HCT116 (cell line): ENCODE data around the gene CCDC142. TPM values are rescaled to one million over a fixed set of nuclear protein-coding genes. Genes with fewer than 3 reads are reported as not detected.

Experiments used
- ATAC-seq: fragments of 200-7000 bp; cut with Tn5 transposase; 2 replicates; pipeline ENCODE4 v1.9.1; 2020; ENCODE audit warnings: mild to moderate bottlenecking, moderate library complexity
- BruUV-seq: library from RNA; stranded (reverse); fragments of 400-500 nt; replicated peaks from 2 replicates; lab custom pipeline; 2021; lab: Mats Ljungman, UMichigan
- CTCF ChIA-PET: fragments of 300-600 bp; sonication (Branson Sonifier 250); formaldehyde crosslinking; loops from one replicate; lab custom pipeline; 2021; ENCODE audit warnings: antibody characterized with exemption; lab: Charles Lee
- POLR2A ChIA-PET: fragments of 300-600, 350-600 bp; sonication (Branson Sonifier 250); formaldehyde crosslinking; loops from one replicate; lab custom pipeline; 2021; ENCODE audit warnings: antibody characterized with exemption; lab: Charles Lee
- RAD21 ChIA-PET, 2 experiments: fragments of 300-600 bp; sonication (Branson Sonifier 250); formaldehyde crosslinking; loops; one replicate each; lab custom pipeline; 2023; ENCODE audit warnings: low total read pairs in 2 of 2; ENCODE audit not compliant: uncharacterized antibody in 2 of 2, unreplicated experiment in 2 of 2, low non-redundant PET in 1 of 2; lab: Charles Lee
- DNase-seq: peaks from one replicate; pipeline ENCODE4 v3.0.0-alpha.2; 2010; ENCODE audit warnings: low read depth, low spot score
- H2AFZ ChIP-seq: fragments of 200-600 bp; shearing (Covaris generic), sonication (generic); 2 replicates; pipeline ENCODE4 v1.6.1; 2017; ENCODE audit warnings: low read depth, mixed run types, mixed read lengths, antibody characterized with exemption, low read length; ENCODE audit not compliant: poor library complexity, severe bottlenecking
- H3K27ac ChIP-seq: 2 replicates; pipeline ENCODE4 v1.5.1; 2012; ENCODE audit warnings: low read depth, low read length
- H3K27me3 ChIP-seq: fragments of 200-600 bp; sonication (generic); 2 replicates; pipeline ENCODE4 v1.6.1; 2016; ENCODE audit warnings: mixed run types, low read length, mixed read lengths; ENCODE audit not compliant: insufficient read depth
- H3K36me3 ChIP-seq, 2 experiments: fragments of 200-500 bp in 1 of 2; fragments of 200-600 bp in 1 of 2; sonication (Bioruptor generic) in 1 of 2; sonication (generic) in 1 of 2; 2 replicates each; pipeline versions ENCODE4 v1.5.1 to v1.6.1; 2014 to 2016; ENCODE audit warnings: low read length in 2 of 2, inconsistent platforms in 1 of 2, mixed read lengths in 1 of 2, mixed run types in 1 of 2; ENCODE audit not compliant: insufficient read depth in 2 of 2, control insufficient read depth in 1 of 2
- H3K4me1 ChIP-seq, 2 experiments: fragments of 200-600 bp in 1 of 2; sonication (generic) in 1 of 2; 2 replicates each; pipeline versions ENCODE4 v1.5.1 to v1.6.1; 2012 to 2017; ENCODE audit warnings: low read length in 2 of 2, inconsistent platforms in 1 of 2, mild to moderate bottlenecking in 1 of 2, mixed read lengths in 1 of 2, mixed run types in 1 of 2, moderate library complexity in 1 of 2; ENCODE audit not compliant: insufficient read depth in 2 of 2, control insufficient read depth in 1 of 2
- H3K4me2 ChIP-seq: fragments of 200-600 bp; sonication (generic); 2 replicates; pipeline ENCODE4 v1.6.1; 2017; ENCODE audit warnings: mixed run types, low read length, mixed read lengths
- H3K4me3 ChIP-seq, 2 experiments: fragments of 200-600 bp in 1 of 2; sonication (generic) in 1 of 2; replicated peaks in 1 of 2; 2 replicates each; pipeline ENCODE4 v1.5.1; 2011 to 2016; ENCODE audit warnings: low read length in 2 of 2, control low read depth in 1 of 2, low read depth in 1 of 2, mild to moderate bottlenecking in 1 of 2, mixed read lengths in 1 of 2, mixed run types in 1 of 2
- H3K79me2 ChIP-seq: fragments of 200-600 bp; sonication (generic); 2 replicates; pipeline ENCODE4 v1.6.1; 2017; ENCODE audit warnings: mild to moderate bottlenecking, mixed run types, low read length, moderate library complexity, mixed read lengths; ENCODE audit not compliant: insufficient read depth
- H3K9ac ChIP-seq: fragments of 200-600 bp; sonication (generic); 2 replicates; pipeline ENCODE4 v1.6.1; 2016; ENCODE audit warnings: low read length, mixed read lengths
- H3K9me2 ChIP-seq: fragments of 200-600 bp; sonication (generic), shearing (Covaris generic); 2 replicates; pipeline ENCODE4 v1.6.1; 2017; ENCODE audit warnings: mixed run types, mild to moderate bottlenecking, moderate library complexity; ENCODE audit not compliant: insufficient read depth
- H3K9me3 ChIP-seq, 2 experiments: fragments of 200-500 bp in 1 of 2; fragments of 200-600 bp in 1 of 2; sonication (Bioruptor generic) in 1 of 2; sonication (generic) in 1 of 2; 2 replicates each; pipeline ENCODE4 v1.6.1; 2014 to 2017; ENCODE audit warnings: low read length in 2 of 2, mixed read lengths in 2 of 2, inconsistent platforms in 1 of 2, low read depth in 1 of 2, mild to moderate bottlenecking in 1 of 2, mixed run types in 1 of 2, moderate library complexity in 1 of 2; ENCODE audit not compliant: control insufficient read depth in 1 of 2, insufficient read depth in 1 of 2
- H4K20me1 ChIP-seq: fragments of 200-600 bp; sonication (generic), shearing (Covaris generic); 2 replicates; pipeline ENCODE4 v1.6.1; 2017; ENCODE audit warnings: mixed run types, mild to moderate bottlenecking, moderate library complexity; ENCODE audit not compliant: insufficient read depth
- POLR2A ChIP-seq: IDR thresholded peaks from 2 replicates; pipeline ENCODE4 v1.7.0; 2011; ENCODE audit warnings: borderline replicate concordance; ENCODE audit not compliant: insufficient read depth, insufficient read length; ENCODE audit errors: extremely low read depth
- POLR2AphosphoS5 ChIP-seq: IDR thresholded peaks from 2 replicates; pipeline ENCODE4 v1.6.1; 2011; ENCODE audit warnings: mild to moderate bottlenecking, low read depth, low read length, moderate library complexity
- REST ChIP-seq: IDR thresholded peaks from 2 replicates; pipeline ENCODE4 v1.6.1; 2012; ENCODE audit warnings: low read depth
- intact Hi-C: fragments of 100-400 bp; cut with micrococcal nuclease; formaldehyde crosslinking; loops from 2 replicates; pipeline ENCODE4 v1.10.0; 2022
- total RNA-seq: library from RNA; stranded (reverse); gene quantifications from one replicate; pipeline ENCODE4 v1.2.1, GENCODE V29; 2021; ENCODE audit not compliant: unreplicated experiment

The CCDC142 gene
- total RNA-seq, 1 experiment from 2014 or later = 15.0 TPM

- no peak for TF ChIP-seq REST
- TF ChIP-seq, all 23 proteins: peak for 0
These were observed 43.9 kb upstream of the CCDC142 start (continued) for GRCh38 chr2:74526649-74527230.

GRCh38 chr2:74525717-74526648 lies 43.2 kb upstream of the CCDC142 start, which contains the start of gene DQX1:
DQX1 (minus strand) TSS chr2:74526231; CDS start chr2:74525729, 502 bp downstream.
- no peak for TF ChIP-seq POLR2A
- peak; percentile 46 for TF ChIP-seq POLR2AphosphoS5
- no peaks in the 10 kb centered on the region for H3K27me3 ChIP-seq
- H4K20me1 ChIP-seq = no peaks in the 10 kb centered on the region
- DNase-seq = no peak
- RAD21 ChIA-PET = no interaction called here
- CTCF ChIA-PET = interaction anchor here (0.6 kb wide), 1 partner anchor 55 kb away, joined by 4 read pairs; no protein-coding TSS in a partner anchor
- ATAC-seq = no peak
- H2AFZ ChIP-seq = no peak within 1 kb of the TSS
- H3K4me1 ChIP-seq = peaks cover 12 to 25% of the 10 kb centered on the region in 2 experiments
- H3K9me2 ChIP-seq = no peaks in the 10 kb centered on the region
- H3K4me2 ChIP-seq = no peak within 1 kb of the TSS
- intact Hi-C loops = no loop called here
- no peak within 1 kb of the TSS for H3K4me3 ChIP-seq
- H3K79me2 ChIP-seq = peaks cover 42% of the 10 kb centered on the region
- H3K27ac ChIP-seq = no peak within 1 kb of the TSS
- POLR2A ChIA-PET = interaction anchor here (1.0 kb wide), 1 partner anchor 19 kb away, joined by 3 read pairs; the partner anchor contains the start of gene PCGF1
- no peak within 1 kb of the TSS for H3K9ac ChIP-seq
- no TSS peak for BruUV-seq
- H3K9me3 ChIP-seq = no peaks in the 10 kb centered on the region
- H3K36me3 ChIP-seq = peaks cover 18 to 27% of the 10 kb centered on the region in 2 experiments
